AG09319 (cell line): ENCODE measurements around the gene ZSCAN31.

Experiments
- DNase-seq: peaks from one replicate; pipeline ENCODE4 v3.0.0-alpha.2; 2010; ENCODE audit warnings: low read depth; ENCODE audit errors: extremely low read depth
- TF ChIP-seq, protein P1 (sequence below): IDR thresholded peaks from 2 replicates; pipeline ENCODE4 v1.5.1; 2011; ENCODE audit warnings: low read depth, mild to moderate bottlenecking, inconsistent platforms, low read length, moderate library complexity

The ZSCAN31 gene

DNA sequence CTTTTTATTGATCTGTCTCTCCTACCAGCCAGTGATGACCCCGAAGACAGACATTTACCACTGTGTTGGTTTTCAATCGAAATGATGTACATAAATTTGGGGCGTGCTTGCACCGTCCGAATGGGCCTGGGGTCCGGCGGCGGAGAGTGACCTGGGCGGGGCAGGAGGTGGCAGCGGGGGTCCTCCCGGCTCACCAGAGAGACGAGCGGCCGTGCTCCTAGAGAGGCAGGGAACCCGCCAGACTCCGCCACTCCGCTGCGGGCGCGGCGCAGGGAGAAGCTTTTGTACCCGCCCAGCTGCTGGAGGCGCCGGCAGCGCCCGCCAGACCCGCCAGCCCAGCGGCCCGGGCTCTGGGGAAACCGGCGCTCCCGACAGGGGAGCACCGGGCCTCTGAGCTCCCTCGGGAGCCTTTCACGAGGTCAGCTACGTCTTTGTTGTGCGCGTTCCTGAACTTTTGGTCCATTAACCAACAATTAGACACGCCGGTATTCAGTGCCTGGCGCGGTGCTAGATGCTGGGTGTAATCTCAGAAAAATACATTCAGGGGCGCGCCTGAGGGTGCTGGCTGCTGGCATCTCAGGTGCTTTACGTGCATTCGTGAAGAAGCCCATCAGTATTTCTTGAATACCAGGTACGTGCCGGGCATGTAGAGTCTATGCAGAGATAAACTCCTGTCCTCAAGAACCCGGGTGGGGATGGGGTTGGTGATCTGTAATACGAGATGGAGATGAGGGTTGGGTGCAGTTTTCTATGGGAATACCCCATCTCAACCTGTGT, 54.5 kb downstream of the ZSCAN31 start, which contains the start of gene PGBD1:
Gene PGBD1, plus strand, starts transcription at position 285 of the 777 bp plus-strand sequence. CDS start 2,242 bp downstream, outside the sequence.
- TF ChIP-seq, protein P1, sequence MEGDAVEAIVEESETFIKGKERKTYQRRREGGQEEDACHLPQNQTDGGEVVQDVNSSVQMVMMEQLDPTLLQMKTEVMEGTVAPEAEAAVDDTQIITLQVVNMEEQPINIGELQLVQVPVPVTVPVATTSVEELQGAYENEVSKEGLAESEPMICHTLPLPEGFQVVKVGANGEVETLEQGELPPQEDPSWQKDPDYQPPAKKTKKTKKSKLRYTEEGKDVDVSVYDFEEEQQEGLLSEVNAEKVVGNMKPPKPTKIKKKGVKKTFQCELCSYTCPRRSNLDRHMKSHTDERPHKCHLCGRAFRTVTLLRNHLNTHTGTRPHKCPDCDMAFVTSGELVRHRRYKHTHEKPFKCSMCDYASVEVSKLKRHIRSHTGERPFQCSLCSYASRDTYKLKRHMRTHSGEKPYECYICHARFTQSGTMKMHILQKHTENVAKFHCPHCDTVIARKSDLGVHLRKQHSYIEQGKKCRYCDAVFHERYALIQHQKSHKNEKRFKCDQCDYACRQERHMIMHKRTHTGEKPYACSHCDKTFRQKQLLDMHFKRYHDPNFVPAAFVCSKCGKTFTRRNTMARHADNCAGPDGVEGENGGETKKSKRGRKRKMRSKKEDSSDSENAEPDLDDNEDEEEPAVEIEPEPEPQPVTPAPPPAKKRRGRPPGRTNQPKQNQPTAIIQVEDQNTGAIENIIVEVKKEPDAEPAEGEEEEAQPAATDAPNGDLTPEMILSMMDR: no peak
- no peak for DNase-seq

GRCh38 chr6:28280595-28281287, 55.2 kb downstream of the ZSCAN31 start:
- TF ChIP-seq, protein P1: no peak
- DNase-seq: no peak

DNA sequence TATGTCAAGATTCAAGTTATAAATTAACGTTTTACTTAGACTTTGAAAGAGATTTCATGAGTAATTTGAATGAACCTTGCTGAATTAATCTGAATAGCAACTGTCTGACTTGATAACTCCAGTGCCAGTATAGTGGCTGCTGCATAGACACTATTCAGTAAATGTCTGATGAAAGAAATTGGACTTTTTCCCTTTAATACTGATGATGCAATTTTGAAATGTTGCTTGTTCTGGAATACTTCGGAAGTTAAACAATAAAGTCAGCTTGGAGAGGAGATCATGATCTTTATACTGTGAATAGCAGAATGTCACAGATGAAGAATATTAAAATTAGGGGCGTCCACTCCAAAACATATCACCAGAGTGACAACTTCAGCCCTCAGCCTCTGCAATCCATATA, 58.2 kb downstream of the ZSCAN31 start:
- TF ChIP-seq, protein P1: no peak
- DNase-seq: no peak

DNA sequence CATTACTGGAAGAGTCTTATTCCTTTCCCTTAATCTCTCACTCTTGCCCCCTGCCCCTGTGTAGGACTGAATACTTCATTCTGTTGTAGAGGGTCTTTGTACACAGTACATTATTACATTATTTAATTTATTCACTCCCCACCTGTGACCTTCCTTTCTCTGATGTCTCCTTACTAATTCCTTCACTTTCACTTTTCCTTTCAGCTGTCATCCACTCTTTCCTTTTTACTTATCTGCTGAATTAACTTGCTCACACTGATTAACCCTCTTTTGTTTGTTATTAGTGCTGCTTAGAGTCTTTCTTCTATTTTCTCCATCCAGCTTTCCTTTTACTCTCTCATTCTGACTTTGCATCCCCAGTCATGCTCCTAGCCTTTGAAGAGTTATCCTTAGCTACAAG, 61.1 kb downstream of the ZSCAN31 start:
- TF ChIP-seq, protein P1: no peak
- DNase-seq: no peak
